Hepatocyte (in vitro differentiated cells): ENCODE results near the gene LRFN3. TPM values are rescaled to one million over a fixed set of nuclear protein-coding genes. Genes with fewer than 3 reads are reported as not detected.
"Not testable (repeated sequence)": the region's sequence is repeated elsewhere in the genome, so short reads cannot be mapped to it uniquely, and the experiment has no call there.

ENCODE experiments used
- DNase-seq: peaks from one replicate; pipeline ENCODE4 v3.0.0-alpha.2; 2016; ENCODE audit warnings: low spot score
- H2AFZ ChIP-seq: fragments of 200-600 bp; sonication (generic); 2 replicates; pipeline ENCODE4 v1.6.0; 2016; ENCODE audit warnings: antibody characterized with exemption, mild to moderate bottlenecking
- H3K27ac ChIP-seq: fragments of 200-600 bp; sonication (generic); 2 replicates; pipeline ENCODE4 v1.5.1; 2016; ENCODE audit warnings: mild to moderate bottlenecking
- H3K27me3 ChIP-seq: fragments of 200-600 bp; sonication (generic); 2 replicates; pipeline ENCODE4 v1.6.1; 2016
- H3K36me3 ChIP-seq: fragments of 200-600 bp; sonication (generic); replicated peaks from 2 replicates; pipeline ENCODE4 v1.5.1; 2016; ENCODE audit warnings: low read depth; ENCODE audit not compliant: insufficient read depth
- H3K4me1 ChIP-seq: fragments of 200-600 bp; sonication (generic); 2 replicates; pipeline ENCODE4 v1.5.1; 2016; ENCODE audit warnings: mild to moderate bottlenecking, moderate library complexity; ENCODE audit not compliant: insufficient read depth
- H3K4me2 ChIP-seq: fragments of 200-600 bp; sonication (generic); 2 replicates; pipeline ENCODE4 v1.6.0; 2016
- H3K4me3 ChIP-seq: fragments of 200-600 bp; sonication (generic); 2 replicates; pipeline ENCODE4 v1.5.1; 2016; ENCODE audit warnings: mild to moderate bottlenecking
- H3K79me2 ChIP-seq: fragments of 200-600 bp; sonication (generic); 2 replicates; pipeline ENCODE4 v1.6.0; 2017; ENCODE audit warnings: mild to moderate bottlenecking
- H3K9me2 ChIP-seq: fragments of 200-600 bp; sonication (generic); replicated peaks from 2 replicates; pipeline ENCODE4 v1.6.0; 2017; ENCODE audit warnings: mild to moderate bottlenecking; ENCODE audit not compliant: insufficient read depth
- H3K9me3 ChIP-seq: fragments of 200-600 bp; sonication (generic); 2 replicates; pipeline ENCODE4 v1.5.1; 2016; ENCODE audit warnings: low read depth, mild to moderate bottlenecking
- H4K20me1 ChIP-seq: fragments of 200-600 bp; sonication (generic); 2 replicates; pipeline ENCODE4 v1.6.0; 2016; ENCODE audit warnings: mild to moderate bottlenecking; ENCODE audit not compliant: insufficient read depth, poor library complexity, severe bottlenecking
- EZH2 ChIP-seq: fragments of 200-600 bp; sonication (generic); IDR thresholded peaks from 2 replicates; pipeline ENCODE4 v1.6.1; 2016; ENCODE audit warnings: antibody characterized with exemption, mild to moderate bottlenecking, borderline replicate concordance
- EZH2phosphoT487 ChIP-seq: fragments of 200-600 bp; sonication (generic); IDR thresholded peaks from one replicate; pipeline ENCODE4 v1.6.1; 2018; ENCODE audit warnings: antibody characterized with exemption, mild to moderate bottlenecking, low read depth, moderate library complexity; ENCODE audit not compliant: unreplicated experiment, severe bottlenecking
- WGBS: methylation state at CpG from one replicate; pipeline ENCODE4 v1.1.6; 2016; ENCODE audit warnings: low lambda C conversion rate; ENCODE audit errors: missing lambda C conversion rate; 5-methylcytosine and 5-hydroxymethylcytosine counted together
- polyA plus RNA-seq: library from polyadenylated mRNA; unstranded; fragments of >200 nt; fragmentation: Nextera tagmentation; extraction: Ambion mirVana; gene quantifications from 2 replicates; pipeline ENCODE4 v1.2.1, GENCODE V29; 2016
- total RNA-seq: library from RNA; depleted of rRNA; stranded (reverse); fragments of >200 nt; gene quantifications from 2 replicates; pipeline ENCODE4 v1.2.3, GENCODE V29; 2014
- TF ChIP-seq, protein P1 (sequence below): fragments of 200-600 bp; sonication (generic); IDR thresholded peaks from 2 replicates; pipeline ENCODE4 v1.5.1; 2016; ENCODE audit warnings: antibody characterized with exemption, mild to moderate bottlenecking; ENCODE audit not compliant: poor library complexity

LRFN3 gene
- total and polyA plus RNA-seq, 2 experiments from 2014 or later = 4.7 to 19.2 TPM

DNA sequence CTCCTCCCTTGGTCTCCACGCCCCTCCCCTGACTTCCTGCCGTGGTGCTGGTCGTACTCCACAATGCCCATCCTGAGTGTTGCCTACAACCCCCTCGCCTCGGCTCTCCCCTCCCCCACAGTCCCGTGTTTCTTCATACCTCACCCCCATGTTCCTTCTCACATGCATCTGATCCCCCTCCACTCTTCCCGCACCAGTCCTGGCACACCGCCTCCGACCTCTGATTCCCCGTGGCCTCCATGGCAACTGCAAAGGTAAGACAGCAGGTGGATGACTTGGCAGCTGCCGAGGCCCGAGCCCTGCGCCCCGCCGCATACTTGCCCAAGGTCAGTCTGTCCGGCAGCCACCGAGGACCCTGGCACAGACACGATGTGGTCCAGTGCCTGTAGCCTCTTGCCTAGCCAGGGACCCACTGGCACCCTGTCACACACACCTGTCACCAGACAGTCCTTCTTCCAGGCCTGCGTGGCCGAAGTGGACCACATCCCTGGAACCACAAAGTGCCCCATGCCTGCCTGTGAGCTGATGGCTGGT, 42.7 kb downstream of the LRFN3 start:
- Histone ChIP-seq H3K4me2 (no peak overlapping the region), H3K36me3 (no peaks in the 10 kb centered on the region), H3K9me3 (no peaks in the 10 kb centered on the region), H3K4me1 (no peaks in the 10 kb centered on the region), H3K4me3 (no peak overlapping the region), H3K27me3 (peaks cover 8% of the 10 kb centered on the region), H4K20me1 (no peaks in the 10 kb centered on the region), H3K9me2 (no peaks in the 10 kb centered on the region), H3K79me2 (no peaks in the 10 kb centered on the region), H3K27ac (no peak overlapping the region), H2AFZ (no peak overlapping the region)
- no peak for TF ChIP-seq EZH2phosphoT487
- TF ChIP-seq EZH2 = no peak
- TF ChIP-seq, protein P1, sequence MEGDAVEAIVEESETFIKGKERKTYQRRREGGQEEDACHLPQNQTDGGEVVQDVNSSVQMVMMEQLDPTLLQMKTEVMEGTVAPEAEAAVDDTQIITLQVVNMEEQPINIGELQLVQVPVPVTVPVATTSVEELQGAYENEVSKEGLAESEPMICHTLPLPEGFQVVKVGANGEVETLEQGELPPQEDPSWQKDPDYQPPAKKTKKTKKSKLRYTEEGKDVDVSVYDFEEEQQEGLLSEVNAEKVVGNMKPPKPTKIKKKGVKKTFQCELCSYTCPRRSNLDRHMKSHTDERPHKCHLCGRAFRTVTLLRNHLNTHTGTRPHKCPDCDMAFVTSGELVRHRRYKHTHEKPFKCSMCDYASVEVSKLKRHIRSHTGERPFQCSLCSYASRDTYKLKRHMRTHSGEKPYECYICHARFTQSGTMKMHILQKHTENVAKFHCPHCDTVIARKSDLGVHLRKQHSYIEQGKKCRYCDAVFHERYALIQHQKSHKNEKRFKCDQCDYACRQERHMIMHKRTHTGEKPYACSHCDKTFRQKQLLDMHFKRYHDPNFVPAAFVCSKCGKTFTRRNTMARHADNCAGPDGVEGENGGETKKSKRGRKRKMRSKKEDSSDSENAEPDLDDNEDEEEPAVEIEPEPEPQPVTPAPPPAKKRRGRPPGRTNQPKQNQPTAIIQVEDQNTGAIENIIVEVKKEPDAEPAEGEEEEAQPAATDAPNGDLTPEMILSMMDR = no peak
- WGBS = 82% methylated on average over 17 of the region's 20 CpGs
- DNase-seq = no peak

DNA sequence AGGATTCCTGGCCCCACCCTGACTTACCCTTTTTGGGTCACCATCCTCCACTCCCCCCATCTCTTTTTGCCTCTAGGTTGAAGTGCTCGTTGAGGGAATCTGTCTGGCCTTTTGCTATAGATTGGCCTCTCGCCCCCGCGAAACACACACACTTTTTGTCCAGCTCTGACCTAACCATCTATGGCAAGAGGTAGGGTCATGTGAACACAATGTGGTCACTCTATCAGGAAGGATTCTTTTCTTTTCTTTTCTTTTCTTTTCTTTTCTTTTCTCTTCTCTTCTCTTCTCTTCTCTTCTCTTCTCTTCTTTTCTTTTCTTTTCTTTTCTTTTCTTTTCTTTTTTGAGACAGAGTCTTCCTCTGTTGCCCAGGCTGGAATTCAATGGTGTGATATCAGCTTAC, 44.8 kb downstream of the LRFN3 start:
- not testable (repeated sequence) for H3K4me1 ChIP-seq, H3K9me2 ChIP-seq, H2AFZ ChIP-seq, H4K20me1 ChIP-seq, DNase-seq, H3K9me3 ChIP-seq, H3K79me2 ChIP-seq, H3K27ac ChIP-seq, H3K4me3 ChIP-seq, H3K36me3 ChIP-seq, H3K4me2 ChIP-seq
- WGBS = 93% methylated on average over 4 of the region's 4 CpGs
- H3K27me3 ChIP-seq = peaks cover 18% of the 10 kb centered on the region

DNA sequence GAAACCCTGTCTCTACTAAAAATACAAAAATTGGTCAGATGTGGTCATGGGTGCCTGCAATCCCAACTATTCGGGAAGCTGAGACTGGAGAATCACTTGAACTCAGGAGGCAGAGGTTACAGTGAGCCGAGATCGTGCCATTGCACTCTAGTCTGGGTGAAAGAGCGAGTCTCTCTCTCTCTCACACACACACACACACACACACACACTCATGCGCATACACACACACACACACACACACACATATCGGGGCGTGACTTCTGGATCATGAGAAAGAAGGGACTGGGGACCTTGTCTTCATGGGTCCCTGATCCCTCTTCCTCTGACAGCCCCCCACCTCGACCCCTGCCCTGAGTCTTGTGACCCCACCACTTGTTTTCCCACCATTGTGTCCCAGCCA, 47.0 kb downstream of the LRFN3 start:
- Histone ChIP-seq H3K4me2 (no peak overlapping the region), H3K27me3 (peaks cover 36% of the 10 kb centered on the region), H3K27ac (no peak overlapping the region), H4K20me1 (no peaks in the 10 kb centered on the region), H3K9me3 (no peaks in the 10 kb centered on the region), H3K9me2 (no peaks in the 10 kb centered on the region), H2AFZ (no peak overlapping the region), H3K79me2 (no peaks in the 10 kb centered on the region), H3K4me3 (no peak overlapping the region), H3K4me1 (no peaks in the 10 kb centered on the region), H3K36me3 (no peaks in the 10 kb centered on the region)
- no peak for DNase-seq
- TF ChIP-seq EZH2 = no peak
- no peak for TF ChIP-seq EZH2phosphoT487
- TF ChIP-seq, protein P1 = no peak
- WGBS = 81% methylated on average over 5 of the region's 8 CpGs

DNA sequence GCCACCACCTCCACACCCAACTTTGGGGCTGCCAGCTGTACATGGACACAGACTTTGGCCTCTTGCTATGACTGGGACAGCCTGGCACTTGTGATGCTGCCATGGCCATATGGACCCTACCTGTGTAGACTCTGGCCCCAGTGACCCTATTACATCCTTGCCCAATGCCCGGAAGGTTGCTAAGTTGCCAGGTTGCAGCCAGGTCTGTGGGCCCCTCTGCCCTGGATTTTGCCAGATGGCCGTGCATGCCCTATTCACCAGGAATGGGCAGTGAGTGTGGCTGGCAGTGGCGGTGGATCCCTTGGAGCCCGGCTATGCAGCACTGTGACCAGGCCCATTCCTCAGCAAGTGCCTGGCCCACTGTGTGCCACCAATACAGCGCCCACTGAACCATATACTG, 49.9 kb downstream of the LRFN3 start:
- peaks cover 34% of the 10 kb centered on the region for H3K27me3 ChIP-seq
- H3K27ac ChIP-seq = no peak overlapping the region
- H3K79me2 ChIP-seq = no peaks in the 10 kb centered on the region
- H3K4me1 ChIP-seq = no peaks in the 10 kb centered on the region
- H3K4me3 ChIP-seq = no peak overlapping the region
- DNase-seq = no peak
- 93% methylated on average over 5 of the region's 5 CpGs for WGBS
- no peaks in the 10 kb centered on the region for H4K20me1 ChIP-seq
- no peaks in the 10 kb centered on the region for H3K9me3 ChIP-seq
- TF ChIP-seq EZH2phosphoT487 (no peak), EZH2 (no peak)
- TF ChIP-seq, protein P1 = no peak
- no peak overlapping the region for H3K4me2 ChIP-seq
- no peak overlapping the region for H2AFZ ChIP-seq
- H3K36me3 ChIP-seq = no peaks in the 10 kb centered on the region
- H3K9me2 ChIP-seq = no peaks in the 10 kb centered on the region
